ENCODE measurements around the gene ARHGAP9.
A peak's percentile ranks its signal among the peaks of the same experiment; 100 is the strongest.

Gene ARHGAP9

DNA sequence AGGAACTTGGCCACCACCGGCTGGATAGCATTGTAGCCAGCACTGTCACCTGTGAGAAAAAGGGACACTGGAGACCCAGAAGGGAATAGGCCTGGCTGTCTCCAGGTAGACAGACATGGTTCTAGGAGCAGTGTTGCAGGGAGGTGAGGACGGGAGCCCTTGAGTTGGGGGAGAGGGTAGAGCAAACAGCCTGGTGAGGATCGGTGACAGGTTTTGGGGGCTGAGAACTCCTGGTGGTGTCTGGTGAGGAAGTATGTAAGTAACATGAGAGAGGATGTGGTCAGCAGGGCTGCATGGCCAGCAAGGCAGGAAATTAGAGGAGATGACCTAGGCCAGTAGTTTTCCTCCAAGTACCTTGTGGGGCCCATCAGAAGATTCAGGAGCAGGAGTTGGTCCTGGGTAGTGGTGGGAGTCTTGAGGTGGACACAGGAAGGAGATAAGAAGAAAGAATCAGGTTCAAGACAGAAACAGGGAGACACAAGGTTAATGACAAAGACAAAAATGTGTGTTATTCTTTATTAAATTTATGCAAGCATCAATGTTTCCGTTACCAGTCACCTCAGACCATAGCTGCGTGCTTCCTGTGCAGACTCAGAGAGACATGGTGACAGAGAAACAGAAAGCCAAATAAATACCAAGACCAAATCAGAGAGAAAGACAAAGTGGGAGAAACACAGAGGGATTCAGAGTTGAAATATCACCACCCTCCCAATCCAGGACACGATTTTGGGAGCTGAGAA, at the start of gene ARHGAP9:
TSS of gene ARHGAP9 (minus strand) at position 491 of the 740 bp plus-strand sequence. CDS start at position 31, 460 bp downstream.
- Mint-ChIP-seq H3K9me3 (no peaks in the 10 kb centered on the region), H3K27me3 (ENCODE audit: low read depth) (no peaks in the 10 kb centered on the region), H3K36me3 (ENCODE audit: low read depth) (peaks cover 26% of the 10 kb centered on the region), H3K4me3 (peak within 1 kb of the TSS; percentile 96), H3K4me1 (ENCODE audit: low read depth) (peaks cover 50% of the 10 kb centered on the region), H3K27ac (peak within 1 kb of the TSS; percentile 99)
- peak; percentile 50 for DNase-seq (ENCODE audit: low spot score)

GRCh38 chr12:57528831-57529555, 49.3 kb upstream of the ARHGAP9 start:
- Mint-ChIP-seq H3K27me3 (ENCODE audit: low read depth) (no peaks in the 10 kb centered on the region), H3K4me3 (no peak overlapping the region), H3K27ac (no peak overlapping the region), H3K36me3 (ENCODE audit: low read depth) (peaks cover 58% of the 10 kb centered on the region), H3K4me1 (ENCODE audit: low read depth) (peaks cover 6% of the 10 kb centered on the region), H3K9me3 (no peaks in the 10 kb centered on the region)
- DNase-seq (ENCODE audit: low spot score) = no peak

- H3K27me3 Mint-ChIP-seq (ENCODE audit: low read depth) = no peaks in the 10 kb centered on the region
- DNase-seq (ENCODE audit: low spot score) = no peak
- peaks cover 61% of the 10 kb centered on the region for H3K36me3 Mint-ChIP-seq (ENCODE audit: low read depth)
- no peaks in the 10 kb centered on the region for H3K9me3 Mint-ChIP-seq
- peaks cover 15% of the 10 kb centered on the region for H3K4me1 Mint-ChIP-seq (ENCODE audit: low read depth)
- H3K27ac Mint-ChIP-seq = peak overlapping the region; percentile 31
- H3K4me3 Mint-ChIP-seq = no peak overlapping the region
Observed at GRCh38 chr12:57528176-57528575, 48.5 kb upstream of the ARHGAP9 start.

- no peaks in the 10 kb centered on the region for H3K9me3 Mint-ChIP-seq
- H3K36me3 Mint-ChIP-seq (ENCODE audit: low read depth) = peaks cover 52% of the 10 kb centered on the region
- H3K27me3 Mint-ChIP-seq (ENCODE audit: low read depth) = peaks cover under 1% of the 10 kb centered on the region
- no peak for DNase-seq (ENCODE audit: low spot score)
- no peak overlapping the region for H3K27ac Mint-ChIP-seq
- H3K4me1 Mint-ChIP-seq (ENCODE audit: low read depth) = peaks cover 17% of the 10 kb centered on the region
- H3K4me3 Mint-ChIP-seq = no peak overlapping the region
Observed at GRCh38 chr12:57527184-57527583, 47.5 kb upstream of the ARHGAP9 start.

- Mint-ChIP-seq H3K4me1 (ENCODE audit: low read depth) (peaks cover 23% of the 10 kb centered on the region), H3K27me3 (ENCODE audit: low read depth) (peaks cover 3% of the 10 kb centered on the region), H3K27ac (no peak overlapping the region), H3K9me3 (no peaks in the 10 kb centered on the region), H3K4me3 (no peak overlapping the region), H3K36me3 (ENCODE audit: low read depth) (peaks cover 53% of the 10 kb centered on the region)
- no peak for DNase-seq (ENCODE audit: low spot score)
Observed at GRCh38 chr12:57526477-57527126, 46.9 kb upstream of the ARHGAP9 start.

DNA sequence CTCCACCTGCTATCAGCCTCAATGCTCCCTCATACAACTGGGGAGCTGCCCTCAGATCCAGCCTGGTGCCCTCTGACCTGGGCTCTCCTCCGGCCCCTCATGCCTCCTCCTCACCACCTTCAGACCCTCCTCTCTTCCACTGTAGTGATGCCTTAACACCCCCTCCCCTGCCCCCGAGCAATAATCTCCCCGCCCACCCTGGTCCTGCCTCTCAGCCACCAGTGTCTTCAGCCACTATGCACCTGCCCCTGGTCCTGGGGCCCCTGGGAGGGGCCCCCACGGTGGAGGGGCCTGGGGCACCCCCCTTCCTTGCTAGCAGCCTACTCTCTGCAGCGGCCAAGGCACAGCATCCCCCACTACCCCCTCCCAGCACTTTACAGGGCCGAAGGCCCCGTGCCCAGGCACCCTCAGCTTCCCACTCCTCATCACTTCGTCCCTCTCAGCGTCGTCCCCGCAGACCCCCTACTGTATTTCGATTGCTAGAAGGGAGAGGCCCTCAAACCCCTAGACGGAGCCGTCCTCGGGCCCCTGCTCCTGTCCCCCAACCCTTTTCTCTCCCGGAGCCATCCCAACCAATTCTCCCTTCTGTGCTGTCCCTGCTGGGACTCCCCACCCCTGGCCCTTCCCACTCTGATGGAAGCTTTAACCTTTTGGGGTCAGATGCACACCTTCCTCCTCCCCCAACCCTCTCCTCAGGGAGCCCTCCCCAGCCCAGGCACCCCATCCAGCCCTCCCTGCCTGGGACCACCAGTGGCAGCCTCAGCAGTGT, 46.1 kb upstream of the ARHGAP9 start:
- Mint-ChIP-seq H3K4me1 (ENCODE audit: low read depth) (peaks cover 30% of the 10 kb centered on the region), H3K4me3 (no peak overlapping the region), H3K36me3 (ENCODE audit: low read depth) (peaks cover 48% of the 10 kb centered on the region), H3K9me3 (no peaks in the 10 kb centered on the region), H3K27me3 (ENCODE audit: low read depth) (peaks cover 3% of the 10 kb centered on the region), H3K27ac (peak overlapping the region; percentile 20)
- no peak for DNase-seq (ENCODE audit: low spot score)

GRCh38 chr12:57524814-57525614, 45.3 kb upstream of the ARHGAP9 start:
- Mint-ChIP-seq H3K36me3 (ENCODE audit: low read depth) (peaks cover 48% of the 10 kb centered on the region), H3K4me1 (ENCODE audit: low read depth) (peaks cover 30% of the 10 kb centered on the region), H3K27ac (peak overlapping the region; percentile 90), H3K27me3 (ENCODE audit: low read depth) (peaks cover 5% of the 10 kb centered on the region), H3K9me3 (no peaks in the 10 kb centered on the region), H3K4me3 (peak overlapping the region; percentile 97)
- DNase-seq (ENCODE audit: low spot score) = no peak

- H3K4me3 Mint-ChIP-seq = peak overlapping the region; percentile 97
- H3K36me3 Mint-ChIP-seq (ENCODE audit: low read depth) = peaks cover 48% of the 10 kb centered on the region
- H3K27ac Mint-ChIP-seq = peak overlapping the region; percentile 90
- no peak for DNase-seq (ENCODE audit: low spot score)
- peaks cover 5% of the 10 kb centered on the region for H3K27me3 Mint-ChIP-seq (ENCODE audit: low read depth)
- H3K9me3 Mint-ChIP-seq = no peaks in the 10 kb centered on the region
- H3K4me1 Mint-ChIP-seq (ENCODE audit: low read depth) = peaks cover 34% of the 10 kb centered on the region
Observed at GRCh38 chr12:57523706-57524614, 44.3 kb upstream of the ARHGAP9 start.

- H3K36me3 Mint-ChIP-seq (ENCODE audit: low read depth) = peaks cover 48% of the 10 kb centered on the region
- peak overlapping the region; percentile 97 for H3K4me3 Mint-ChIP-seq
- H3K4me1 Mint-ChIP-seq (ENCODE audit: low read depth) = peaks cover 41% of the 10 kb centered on the region
- H3K27me3 Mint-ChIP-seq (ENCODE audit: low read depth) = peaks cover 5% of the 10 kb centered on the region
- peak overlapping the region; percentile 90 for H3K27ac Mint-ChIP-seq
- H3K9me3 Mint-ChIP-seq = no peaks in the 10 kb centered on the region
- no peak for DNase-seq (ENCODE audit: low spot score)
Observed at GRCh38 chr12:57522887-57523705, 43.4 kb upstream of the ARHGAP9 start.

GRCh38 chr12:57522011-57522886, 42.6 kb upstream of the ARHGAP9 start, which contains the start of gene MBD6:
TSS of gene MBD6 (plus strand) at chr12:57522824. CDS start at chr12:57524304, 1,480 bp downstream.
- Mint-ChIP-seq H3K27ac (peak within 1 kb of the TSS; percentile 100), H3K9me3 (no peaks in the 10 kb centered on the region), H3K4me1 (ENCODE audit: low read depth) (peaks cover 46% of the 10 kb centered on the region), H3K4me3 (peak within 1 kb of the TSS; percentile 97), H3K27me3 (ENCODE audit: low read depth) (peaks cover 5% of the 10 kb centered on the region), H3K36me3 (ENCODE audit: low read depth) (peaks cover 54% of the 10 kb centered on the region)
- DNase-seq (ENCODE audit: low spot score) = peak; percentile 94

- H3K9me3 Mint-ChIP-seq = no peaks in the 10 kb centered on the region
- H3K36me3 Mint-ChIP-seq (ENCODE audit: low read depth) = peaks cover 54% of the 10 kb centered on the region
- peaks cover 46% of the 10 kb centered on the region for H3K4me1 Mint-ChIP-seq (ENCODE audit: low read depth)
- peak overlapping the region; percentile 100 for H3K27ac Mint-ChIP-seq
- DNase-seq (ENCODE audit: low spot score) = peak; percentile 27
- H3K27me3 Mint-ChIP-seq (ENCODE audit: low read depth) = peaks cover 5% of the 10 kb centered on the region
- H3K4me3 Mint-ChIP-seq = peak overlapping the region; percentile 97
Observed at GRCh38 chr12:57521525-57522010, 41.9 kb upstream of the ARHGAP9 start.
